LNCAP (cell line): ENCODE measurements around the gene SET.

ENCODE experiments used
- TF ChIP-seq, protein P1 (sequence below): fragments of 450-650 bp; IDR thresholded peaks from 2 replicates; pipeline ENCODE4 v1.5.1; 2017; ENCODE audit warnings: mild to moderate bottlenecking

Gene SET

DNA sequence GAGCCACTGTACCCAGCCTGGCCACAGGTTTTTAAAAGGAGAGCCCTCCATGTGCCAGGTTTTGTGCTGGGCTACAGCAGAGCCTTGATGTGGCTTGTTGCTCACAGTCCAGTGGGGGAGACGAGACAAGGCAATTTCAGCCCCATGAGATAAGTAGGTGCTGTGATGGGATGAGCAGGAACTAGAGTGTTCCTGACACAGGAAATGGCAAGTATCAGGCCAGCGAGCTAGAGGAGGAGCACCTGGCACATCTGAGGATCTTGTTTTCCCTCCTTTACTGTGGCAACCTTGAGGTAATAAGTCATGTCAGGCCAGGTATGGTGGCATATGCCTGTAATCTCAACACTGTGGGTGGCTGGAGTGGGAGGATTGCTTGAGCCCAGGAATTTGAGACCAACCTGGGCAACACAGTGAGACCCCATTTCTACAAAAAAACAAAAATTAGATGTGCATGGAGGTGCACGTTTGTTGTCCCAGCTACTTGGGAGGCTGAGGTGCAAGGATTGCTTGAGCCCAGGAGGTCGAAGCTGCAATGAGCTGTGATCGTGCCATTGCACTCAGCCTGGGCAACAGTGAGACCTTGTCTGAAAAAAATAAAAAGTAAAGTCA is 38.7 kb downstream of the SET start:
- TF ChIP-seq, protein P1, sequence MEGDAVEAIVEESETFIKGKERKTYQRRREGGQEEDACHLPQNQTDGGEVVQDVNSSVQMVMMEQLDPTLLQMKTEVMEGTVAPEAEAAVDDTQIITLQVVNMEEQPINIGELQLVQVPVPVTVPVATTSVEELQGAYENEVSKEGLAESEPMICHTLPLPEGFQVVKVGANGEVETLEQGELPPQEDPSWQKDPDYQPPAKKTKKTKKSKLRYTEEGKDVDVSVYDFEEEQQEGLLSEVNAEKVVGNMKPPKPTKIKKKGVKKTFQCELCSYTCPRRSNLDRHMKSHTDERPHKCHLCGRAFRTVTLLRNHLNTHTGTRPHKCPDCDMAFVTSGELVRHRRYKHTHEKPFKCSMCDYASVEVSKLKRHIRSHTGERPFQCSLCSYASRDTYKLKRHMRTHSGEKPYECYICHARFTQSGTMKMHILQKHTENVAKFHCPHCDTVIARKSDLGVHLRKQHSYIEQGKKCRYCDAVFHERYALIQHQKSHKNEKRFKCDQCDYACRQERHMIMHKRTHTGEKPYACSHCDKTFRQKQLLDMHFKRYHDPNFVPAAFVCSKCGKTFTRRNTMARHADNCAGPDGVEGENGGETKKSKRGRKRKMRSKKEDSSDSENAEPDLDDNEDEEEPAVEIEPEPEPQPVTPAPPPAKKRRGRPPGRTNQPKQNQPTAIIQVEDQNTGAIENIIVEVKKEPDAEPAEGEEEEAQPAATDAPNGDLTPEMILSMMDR = no peak

DNA sequence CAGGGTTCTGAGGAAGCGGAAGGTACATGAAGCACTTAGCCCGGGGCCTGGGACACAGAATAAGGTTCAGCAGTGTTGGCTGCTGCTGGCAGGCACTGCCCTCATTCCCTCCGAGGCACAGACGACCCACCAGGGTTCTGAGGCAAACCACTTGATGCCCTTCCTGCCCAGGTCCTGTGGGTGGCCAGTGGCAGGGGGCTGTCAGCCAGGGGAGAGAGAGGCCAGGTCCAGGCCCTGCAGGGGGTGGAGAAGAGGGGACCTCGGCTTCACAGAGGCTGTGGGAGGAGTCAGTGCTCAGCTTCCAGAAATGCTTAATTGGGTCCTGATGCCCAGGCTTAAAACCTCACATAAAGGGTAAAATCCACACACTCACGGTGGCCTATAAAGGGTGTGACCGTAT is 39.3 kb downstream of the SET start:
- TF ChIP-seq, protein P1 = no peak

DNA sequence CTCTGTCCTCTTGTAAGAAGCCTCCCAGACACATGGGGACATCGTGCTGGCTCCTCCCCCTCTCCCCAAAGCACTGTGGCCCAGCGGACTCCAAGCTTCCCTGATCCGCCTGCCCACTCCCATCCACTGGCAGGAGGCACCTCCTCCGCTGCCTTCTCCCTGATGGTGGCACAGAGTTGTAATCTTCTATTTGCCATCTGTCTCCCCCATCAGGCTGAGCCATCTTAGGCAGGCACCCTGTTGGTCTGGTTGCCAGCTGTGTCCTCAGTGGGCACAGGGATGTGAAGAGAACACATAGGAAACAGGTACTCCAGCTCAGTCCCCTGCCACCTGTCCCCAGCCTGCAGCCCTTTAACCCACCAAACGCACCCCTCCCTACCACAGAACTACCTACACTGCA is 40.3 kb downstream of the SET start:
- TF ChIP-seq, protein P1 = no peak

DNA sequence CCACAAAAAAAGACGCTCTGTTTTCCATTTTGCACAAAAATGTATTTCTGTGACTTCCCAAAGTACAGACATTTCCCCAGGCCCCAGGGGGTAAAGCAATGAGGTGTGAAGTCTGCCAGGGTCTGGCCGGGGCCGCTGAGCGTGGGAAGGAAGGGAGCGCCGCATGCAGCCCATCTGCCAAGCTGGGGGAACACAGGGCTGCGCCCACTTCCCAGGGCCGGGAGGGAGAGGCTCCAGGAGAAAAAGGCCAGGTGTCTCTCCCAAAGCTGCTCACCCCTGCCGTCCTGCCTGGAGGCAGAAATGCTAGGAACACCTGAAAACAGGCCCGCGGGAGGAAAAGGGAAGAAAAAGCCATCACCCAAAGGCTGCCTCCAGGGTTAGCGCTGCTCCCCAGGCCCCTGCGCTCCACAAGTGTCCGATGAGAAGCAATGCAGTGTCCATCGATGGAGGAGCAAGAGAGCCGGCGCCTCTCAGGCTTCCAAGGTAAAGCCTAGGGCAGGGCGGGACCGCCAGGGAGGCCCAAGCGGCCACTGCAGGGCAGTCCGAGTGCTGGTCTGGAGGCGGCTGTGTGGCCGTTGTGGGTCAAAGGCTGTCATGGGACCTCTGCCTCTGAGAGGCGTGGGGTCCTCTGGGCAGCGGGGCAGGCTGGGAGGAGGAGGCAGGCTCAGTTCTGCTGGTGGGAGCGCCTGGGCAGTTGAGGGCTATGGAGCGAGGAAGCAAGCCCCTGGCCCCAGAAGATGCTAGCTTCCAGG is 40.9 kb downstream of the SET start:
- TF ChIP-seq, protein P1 = no peak

DNA sequence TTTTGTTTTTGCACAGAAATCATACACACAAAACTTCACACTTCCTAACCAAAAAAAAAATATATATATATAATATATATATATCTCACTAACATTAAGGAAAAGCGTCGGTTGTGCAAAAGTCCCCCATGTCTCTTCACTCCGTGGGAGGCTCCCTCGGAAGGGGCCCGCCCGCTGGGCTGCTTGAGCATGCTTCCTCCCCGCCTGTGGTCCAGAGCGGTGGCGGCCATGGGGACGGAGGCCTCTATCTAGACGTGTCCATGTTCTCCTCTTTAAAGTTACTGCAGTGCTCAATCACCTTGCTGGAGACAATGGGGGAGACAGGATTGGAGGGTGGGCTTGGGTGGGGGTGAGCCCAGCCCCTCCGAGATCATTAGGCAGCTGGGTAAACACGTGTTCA is 42.1 kb downstream of the SET start:
- TF ChIP-seq, protein P1 = no peak

DNA sequence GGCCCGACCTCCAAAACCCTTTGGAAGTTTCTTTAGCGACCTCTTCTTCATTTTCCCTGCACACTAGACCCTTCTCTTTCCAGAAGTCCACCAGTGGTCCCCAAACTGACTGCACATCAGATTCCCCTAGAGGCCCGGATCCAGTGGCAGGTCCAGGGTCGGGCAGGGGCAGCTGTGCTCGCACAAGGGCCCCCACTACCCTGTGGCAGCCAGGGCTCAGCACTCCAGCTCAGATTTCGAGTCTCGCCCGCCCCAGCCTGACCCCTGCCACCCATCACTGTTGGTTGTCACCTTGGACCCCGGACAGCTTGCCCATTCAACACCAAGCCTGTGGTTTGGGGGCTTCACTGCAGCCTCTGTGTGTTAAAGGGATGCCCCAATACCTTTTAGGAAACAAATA is 42.7 kb downstream of the SET start:
- TF ChIP-seq, protein P1 = no peak

DNA sequence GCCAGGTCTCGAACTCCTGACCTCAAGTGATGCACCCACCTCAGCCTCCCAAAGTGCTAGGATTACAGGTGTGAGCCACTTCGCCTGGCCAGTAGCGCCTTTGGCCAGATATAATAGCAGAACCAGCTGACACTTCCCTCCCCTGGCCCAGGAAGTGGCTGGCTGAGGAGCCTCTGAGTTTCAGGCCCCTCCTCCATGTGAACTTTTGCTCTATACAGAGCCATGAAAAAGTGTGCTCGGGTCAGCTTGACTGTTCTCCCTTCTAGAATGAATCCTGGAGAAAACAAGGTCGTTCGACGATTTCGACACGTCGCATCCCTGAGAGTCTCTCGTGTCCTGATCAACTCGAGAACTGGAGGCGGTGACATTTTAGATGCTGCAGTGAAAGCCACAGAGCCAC is 43.6 kb downstream of the SET start:
- TF ChIP-seq, protein P1 = no peak
